ENCODE results near the gene ATXN2.

- no peak for TF ChIP-seq EZH2phosphoT487 (IDR thresholded peaks at IDR 0.05; ENCODE audit: borderline replicate concordance, low read length)
- TF ChIP-seq, protein P1, sequence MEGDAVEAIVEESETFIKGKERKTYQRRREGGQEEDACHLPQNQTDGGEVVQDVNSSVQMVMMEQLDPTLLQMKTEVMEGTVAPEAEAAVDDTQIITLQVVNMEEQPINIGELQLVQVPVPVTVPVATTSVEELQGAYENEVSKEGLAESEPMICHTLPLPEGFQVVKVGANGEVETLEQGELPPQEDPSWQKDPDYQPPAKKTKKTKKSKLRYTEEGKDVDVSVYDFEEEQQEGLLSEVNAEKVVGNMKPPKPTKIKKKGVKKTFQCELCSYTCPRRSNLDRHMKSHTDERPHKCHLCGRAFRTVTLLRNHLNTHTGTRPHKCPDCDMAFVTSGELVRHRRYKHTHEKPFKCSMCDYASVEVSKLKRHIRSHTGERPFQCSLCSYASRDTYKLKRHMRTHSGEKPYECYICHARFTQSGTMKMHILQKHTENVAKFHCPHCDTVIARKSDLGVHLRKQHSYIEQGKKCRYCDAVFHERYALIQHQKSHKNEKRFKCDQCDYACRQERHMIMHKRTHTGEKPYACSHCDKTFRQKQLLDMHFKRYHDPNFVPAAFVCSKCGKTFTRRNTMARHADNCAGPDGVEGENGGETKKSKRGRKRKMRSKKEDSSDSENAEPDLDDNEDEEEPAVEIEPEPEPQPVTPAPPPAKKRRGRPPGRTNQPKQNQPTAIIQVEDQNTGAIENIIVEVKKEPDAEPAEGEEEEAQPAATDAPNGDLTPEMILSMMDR (conservative IDR thresholded peaks at IDR 0.05; ENCODE audit: low read depth, low read length) = no peak
- TF ChIP-seq EZH2 (IDR thresholded peaks at IDR 0.05; ENCODE audit: low read length, unreplicated experiment) = no peak
These were observed 1.1 kb upstream of the ATXN2 start for GRCh38 chr12:111600205-111600642.
